Measurements from ENCODE around the gene HEATR1.
"Not testable (repeated sequence)": the region's sequence is repeated elsewhere in the genome, so short reads cannot be mapped to it uniquely, and the experiment has no call there.

DNA sequence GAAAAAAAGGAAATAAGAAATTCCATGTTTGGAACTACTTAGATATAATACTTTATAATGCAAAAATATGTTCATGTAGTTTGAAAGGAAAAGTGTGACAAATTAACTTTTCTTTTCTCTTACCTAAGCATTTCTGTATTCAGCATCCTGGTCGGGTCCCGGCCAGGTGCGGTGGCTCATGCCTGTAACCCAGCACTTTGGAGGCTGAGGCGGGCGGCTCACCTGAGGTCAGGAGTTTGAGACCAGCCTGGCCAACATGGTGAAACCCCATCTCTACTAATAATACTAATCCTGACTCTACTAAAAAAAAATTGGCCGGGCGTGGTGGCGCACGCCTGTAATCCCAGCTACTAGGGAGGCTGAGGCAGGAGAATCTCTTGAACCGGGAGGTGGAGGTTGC is 3.3 kb upstream of the HEATR1 start:
- TF ChIP-seq, protein P1, sequence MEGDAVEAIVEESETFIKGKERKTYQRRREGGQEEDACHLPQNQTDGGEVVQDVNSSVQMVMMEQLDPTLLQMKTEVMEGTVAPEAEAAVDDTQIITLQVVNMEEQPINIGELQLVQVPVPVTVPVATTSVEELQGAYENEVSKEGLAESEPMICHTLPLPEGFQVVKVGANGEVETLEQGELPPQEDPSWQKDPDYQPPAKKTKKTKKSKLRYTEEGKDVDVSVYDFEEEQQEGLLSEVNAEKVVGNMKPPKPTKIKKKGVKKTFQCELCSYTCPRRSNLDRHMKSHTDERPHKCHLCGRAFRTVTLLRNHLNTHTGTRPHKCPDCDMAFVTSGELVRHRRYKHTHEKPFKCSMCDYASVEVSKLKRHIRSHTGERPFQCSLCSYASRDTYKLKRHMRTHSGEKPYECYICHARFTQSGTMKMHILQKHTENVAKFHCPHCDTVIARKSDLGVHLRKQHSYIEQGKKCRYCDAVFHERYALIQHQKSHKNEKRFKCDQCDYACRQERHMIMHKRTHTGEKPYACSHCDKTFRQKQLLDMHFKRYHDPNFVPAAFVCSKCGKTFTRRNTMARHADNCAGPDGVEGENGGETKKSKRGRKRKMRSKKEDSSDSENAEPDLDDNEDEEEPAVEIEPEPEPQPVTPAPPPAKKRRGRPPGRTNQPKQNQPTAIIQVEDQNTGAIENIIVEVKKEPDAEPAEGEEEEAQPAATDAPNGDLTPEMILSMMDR (IDR thresholded peaks at IDR 0.05), result not testable (repeated sequence)
- not testable (repeated sequence) for TF ChIP-seq POLR2AphosphoS5 (IDR thresholded peaks at IDR 0.05)

All from transverse colon (tissue), 4 donors.